Endometrial microvascular endothelial cells (primary cell): ENCODE measurements around the gene C10orf67. TPM values are rescaled to one million over a fixed set of nuclear protein-coding genes. Genes with fewer than 3 reads are reported as not detected.

Experiments used
- in situ Hi-C: cut with HindIII; loops from 2 replicates; pipeline ENCODE4 v1.10.0; 2017; ENCODE audit warnings: low sequenced_read_pairs, low pct_unique_long_range_greater_than_20kb; ENCODE audit errors: inconsistent ontology term
- total RNA-seq: library from RNA; depleted of rRNA; stranded (reverse); fragments of >200 nt; gene quantifications from one replicate; pipeline ENCODE4 v1.2.3, GENCODE V29; 2015; ENCODE audit errors: inconsistent ontology term

C10orf67 gene
- total RNA-seq, 1 donor from 2014 or later: not detected

- in situ Hi-C loops: no loop called here
Measured at GRCh38 chr10:23204773-23205172, 139.8 kb downstream of the C10orf67 start.

DNA sequence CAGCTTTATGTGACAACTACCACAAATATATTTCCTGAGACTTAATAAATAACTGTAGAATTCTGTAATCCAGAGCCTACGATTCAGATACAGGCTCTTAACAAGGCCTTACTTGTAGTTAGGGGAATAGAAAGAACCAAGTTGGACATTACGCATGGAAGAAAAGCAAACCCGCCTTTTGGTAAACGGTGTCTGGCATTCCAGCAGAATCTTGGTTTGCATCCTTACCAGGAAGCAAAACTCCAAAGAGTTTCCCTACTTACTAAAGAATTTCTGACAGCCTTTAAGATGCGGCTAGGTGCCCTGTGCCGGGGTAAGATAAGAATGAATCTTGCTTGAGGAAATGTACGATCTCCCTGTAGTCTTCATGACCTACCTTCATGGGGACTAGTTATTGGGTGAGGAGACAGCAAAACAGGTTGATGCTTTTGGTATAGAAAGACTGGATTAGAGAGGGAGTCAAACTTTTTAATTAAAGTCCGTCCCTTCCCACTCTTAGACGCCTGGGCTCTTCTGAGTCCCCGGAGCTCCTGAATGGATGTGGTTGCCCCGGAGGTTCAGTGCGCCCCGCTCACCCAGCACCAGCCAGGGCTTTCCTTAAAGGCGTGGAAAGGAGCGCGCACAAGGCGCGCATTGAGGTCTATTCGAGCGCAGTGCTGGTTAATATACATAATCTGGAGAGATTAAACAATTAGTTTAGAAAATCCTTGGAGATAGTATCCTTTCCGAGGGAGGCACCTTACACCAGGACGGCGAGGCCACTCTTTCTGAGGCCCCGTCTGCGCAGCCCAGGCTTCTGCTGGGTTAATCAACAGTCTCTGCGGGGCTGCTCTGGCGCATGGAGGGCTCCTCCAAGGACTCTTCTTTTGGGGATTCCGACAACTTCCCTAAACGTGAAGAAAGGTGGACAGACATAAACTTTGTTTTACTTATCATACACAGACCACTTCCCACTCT lies 140.9 kb downstream of the C10orf67 start:
- in situ Hi-C loops: no loop called here

GRCh38 chr10:23202779-23203178 lies 141.8 kb downstream of the C10orf67 start:
- in situ Hi-C loops: no loop called here

- in situ Hi-C loops: no loop called here
Measured at GRCh38 chr10:23201837-23202236, 142.8 kb downstream of the C10orf67 start.

- in situ Hi-C loops: no loop called here
Measured at GRCh38 chr10:23200997-23201652, 143.5 kb downstream of the C10orf67 start.

DNA sequence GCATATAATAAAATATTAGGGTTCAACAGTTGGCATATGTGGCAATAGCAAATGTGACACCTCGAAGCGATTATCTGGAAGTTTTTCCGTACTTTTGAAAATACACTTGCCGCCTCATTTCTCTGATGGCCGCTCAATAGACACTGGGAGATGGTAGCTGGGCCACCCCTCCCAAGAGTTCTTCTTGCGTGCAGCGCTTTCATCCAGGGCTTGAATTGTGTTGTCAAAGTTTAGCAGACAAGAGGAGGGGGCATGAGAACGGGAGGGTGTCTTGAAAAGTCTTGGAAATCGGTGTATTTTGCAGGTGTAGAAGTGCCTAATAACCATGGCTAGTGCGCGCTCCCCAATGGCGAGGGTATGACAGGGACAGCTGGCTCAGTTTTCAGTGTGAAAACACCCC lies 144.0 kb downstream of the C10orf67 start:
- in situ Hi-C loops: no loop called here

DNA sequence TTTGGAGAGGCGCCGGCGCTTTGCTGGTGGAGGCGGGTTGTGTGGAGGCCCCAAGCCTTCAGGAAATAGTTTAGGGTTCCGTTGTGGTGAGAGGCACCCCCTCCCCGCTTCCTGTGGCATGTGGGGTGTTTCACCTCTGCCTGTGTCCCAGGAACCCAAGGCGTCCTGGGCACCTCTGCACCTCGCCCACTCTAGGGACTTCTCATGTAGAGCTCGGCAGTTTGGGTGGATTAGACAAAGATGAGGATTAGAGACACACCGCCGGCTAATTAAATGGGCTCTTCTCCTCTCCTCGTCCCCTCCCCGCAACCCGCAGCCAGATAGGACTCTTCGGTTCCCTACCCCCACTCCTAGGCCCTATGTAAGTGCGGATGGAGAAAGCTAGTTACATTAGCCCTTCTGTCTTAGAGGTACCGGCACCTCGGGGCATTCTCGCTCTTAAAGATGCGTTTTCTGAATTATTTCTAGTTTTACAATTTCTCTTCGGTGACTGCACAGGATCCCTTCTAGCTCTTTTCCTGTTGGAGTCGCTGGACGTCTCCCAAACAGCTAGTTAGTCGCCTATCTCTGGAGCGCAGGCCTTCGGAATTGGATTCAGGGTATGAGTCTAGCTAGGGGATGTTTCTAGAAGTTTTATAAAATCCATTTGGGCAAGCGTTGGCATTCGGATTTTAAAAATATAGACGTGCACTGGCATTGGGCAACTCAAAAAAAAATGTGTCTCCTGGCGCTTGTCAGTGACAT lies 144.7 kb downstream of the C10orf67 start:
- in situ Hi-C loops: no loop called here

GRCh38 chr10:23198940-23199767 lies 145.4 kb downstream of the C10orf67 start:
- in situ Hi-C loops: no loop called here

DNA sequence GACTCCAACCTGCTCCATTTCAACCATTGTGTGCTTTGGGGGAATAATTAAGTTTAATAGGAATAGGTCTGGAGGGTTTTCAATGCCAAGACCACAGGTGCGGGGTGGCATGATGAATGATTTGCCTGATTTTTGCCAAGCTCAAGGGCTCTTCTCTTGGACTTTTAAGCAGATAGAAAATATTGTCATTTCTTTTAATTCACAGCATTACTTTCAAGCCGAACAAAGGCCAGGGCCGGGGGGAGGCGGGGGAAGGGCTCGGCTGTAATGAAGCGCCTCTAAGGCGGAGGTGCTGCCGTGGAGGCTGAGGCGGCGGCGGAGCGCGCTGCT lies 146.0 kb downstream of the C10orf67 start:
- in situ Hi-C loops: no loop called here

DNA sequence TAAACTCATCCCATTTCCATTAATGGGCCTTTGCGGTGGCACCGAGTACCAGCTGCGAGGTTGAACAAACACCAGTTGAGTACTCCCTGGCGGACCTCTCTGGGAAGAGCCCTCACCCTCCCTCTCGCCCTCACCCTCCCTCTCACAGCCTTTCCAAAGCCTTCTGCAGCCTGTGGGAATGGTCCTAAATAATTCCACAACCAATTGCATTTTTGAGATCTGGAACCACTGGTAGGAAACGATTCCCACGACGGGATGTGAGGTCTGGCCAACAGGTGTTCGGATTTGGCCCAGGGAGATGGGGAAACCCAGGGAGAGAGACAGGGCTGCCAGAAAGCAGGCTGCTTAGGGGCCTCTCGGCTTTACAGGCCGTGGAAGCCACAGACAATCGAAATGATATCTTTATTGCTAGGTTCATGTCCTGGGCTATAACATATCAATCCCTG lies 147.2 kb downstream of the C10orf67 start:
- in situ Hi-C loops: no loop called here

- in situ Hi-C loops: no loop called here
Measured at GRCh38 chr10:23196915-23197314, 147.7 kb downstream of the C10orf67 start.

- in situ Hi-C loops: no loop called here
Measured at GRCh38 chr10:23195846-23196600, 148.6 kb downstream of the C10orf67 start.

- in situ Hi-C loops: no loop called here
Measured at GRCh38 chr10:23194966-23195845, 149.4 kb downstream of the C10orf67 start.

- in situ Hi-C loops: no loop called here
Measured at GRCh38 chr10:23194471-23194965, 150.1 kb downstream of the C10orf67 start.

GRCh38 chr10:23193435-23194074 lies 151.0 kb downstream of the C10orf67 start:
- in situ Hi-C loops: no loop called here

DNA sequence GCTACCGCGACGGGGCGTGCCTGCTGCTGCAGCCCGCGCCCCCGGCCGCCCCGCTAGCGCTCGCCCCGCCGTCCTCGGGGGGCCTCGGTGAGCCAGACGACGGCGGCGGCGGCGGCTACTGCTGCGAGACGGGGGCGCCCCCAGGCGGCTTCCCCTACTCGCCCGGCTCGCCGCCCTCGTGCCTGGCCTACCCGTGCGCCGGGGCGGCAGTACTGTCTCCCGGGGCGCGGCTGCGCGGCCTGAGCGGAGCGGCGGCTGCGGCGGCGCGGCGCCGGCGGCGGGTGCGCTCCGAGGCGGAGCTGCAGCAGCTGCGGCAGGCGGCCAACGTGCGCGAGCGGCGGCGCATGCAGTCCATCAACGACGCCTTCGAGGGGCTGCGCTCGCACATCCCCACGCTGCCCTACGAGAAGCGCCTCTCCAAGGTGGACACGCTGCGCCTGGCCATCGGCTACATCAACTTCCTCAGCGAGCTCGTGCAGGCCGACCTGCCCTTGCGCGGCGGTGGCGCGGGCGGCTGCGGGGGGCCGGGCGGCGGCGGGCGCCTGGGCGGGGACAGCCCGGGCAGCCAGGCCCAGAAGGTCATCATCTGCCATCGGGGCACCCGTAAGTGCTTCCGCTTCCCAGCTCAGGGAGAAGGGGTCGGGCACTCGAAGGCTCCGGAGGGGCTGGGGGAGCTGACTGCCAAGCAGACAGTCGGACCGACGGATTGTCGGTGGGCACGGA lies 151.7 kb downstream of the C10orf67 start:
- in situ Hi-C loops: no loop called here
